Activated T-cell treated with anti-CD3 and anti-CD28 coated beads, Interleukin-2, amount 50 U/mL, for 4 hours (primary cell): ENCODE data around the gene ZFP62. TPM values are rescaled to one million over a fixed set of nuclear protein-coding genes. Genes with fewer than 3 reads are reported as not detected.
"Not testable (repeated sequence)": the region's sequence is repeated elsewhere in the genome, so short reads cannot be mapped to it uniquely, and the experiment has no call there.

ENCODE experiments used
- ATAC-seq, 2 donors: fragments of 200-7000 bp; cut with Tn5 transposase; one replicate each; pipeline ENCODE4 v1.10.0; 2021
- DNase-seq: peaks from one replicate; pipeline ENCODE4 v3.0.0-alpha.2; 2020
- H3K27me3 Mint-ChIP-seq: one replicate; pipeline ENCODE4 v1.8.0; 2021; ENCODE audit warnings: low read depth, mixed read lengths
- H3K36me3 Mint-ChIP-seq: one replicate; pipeline ENCODE4 v1.8.0; 2022; ENCODE audit warnings: mixed read lengths; ENCODE audit not compliant: insufficient read depth
- H3K4me1 Mint-ChIP-seq: one replicate; pipeline ENCODE4 v1.8.0; 2021; ENCODE audit warnings: low read depth, mixed read lengths
- H3K4me3 Mint-ChIP-seq: one replicate; pipeline ENCODE4 v1.8.0; 2021; ENCODE audit warnings: mild to moderate bottlenecking, moderate library complexity, mixed read lengths
- H3K9me3 Mint-ChIP-seq: one replicate; pipeline ENCODE4 v1.8.0; 2021; ENCODE audit warnings: mixed read lengths
- total RNA-seq, 3 donors: library from RNA; stranded (reverse); gene quantifications; one replicate each; pipeline ENCODE4 v1.2.1, GENCODE V29; 2021

Gene ZFP62
- 10 to 100 TPM; 20.6 to 23.0 (median 22.4) TPM for total RNA-seq

DNA sequence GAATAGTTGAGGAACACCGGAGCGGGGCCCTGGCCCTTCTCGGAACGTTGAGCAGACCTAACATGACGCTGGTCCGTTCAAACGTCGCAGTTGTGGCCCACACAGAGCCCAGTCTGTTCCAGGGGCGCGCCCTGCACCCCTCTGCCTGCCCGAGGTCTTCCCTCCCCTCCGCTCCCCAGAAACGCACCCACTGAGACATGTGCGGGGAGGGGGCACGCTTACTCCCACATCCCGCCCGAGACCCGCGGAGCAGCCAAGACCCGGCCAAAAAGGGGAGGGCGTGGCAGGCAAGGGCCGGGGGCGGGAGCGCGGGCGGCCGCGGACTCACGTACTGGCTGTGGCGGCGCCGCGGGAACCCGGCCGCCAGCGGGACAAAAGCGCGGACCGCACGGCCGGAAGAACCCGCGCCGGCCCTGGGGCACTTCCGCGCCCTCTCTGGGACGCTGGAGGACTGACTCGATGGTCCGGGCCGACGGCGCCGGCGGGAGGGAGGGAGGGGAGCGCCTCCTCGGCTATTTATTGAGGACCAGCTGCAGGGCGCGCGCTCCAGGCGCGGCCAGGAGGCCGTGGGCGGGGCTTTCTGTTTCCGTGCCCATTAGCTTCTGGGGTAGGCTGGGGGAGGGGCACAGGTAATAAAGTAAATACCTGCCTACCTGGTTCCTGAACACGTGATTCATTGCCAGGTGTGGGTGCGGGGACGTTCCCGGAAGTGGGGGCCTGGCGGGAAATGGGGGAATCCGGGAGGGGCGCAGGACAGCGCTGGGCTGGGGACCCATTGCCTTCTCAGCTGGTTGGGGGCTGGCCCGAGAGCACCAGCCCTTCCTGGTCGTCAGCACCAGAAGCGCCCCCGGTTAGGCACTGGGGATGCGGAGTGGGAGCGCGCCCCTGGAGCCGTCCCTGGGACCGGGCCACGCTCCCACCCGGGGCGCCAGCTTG, at the start of gene ZFP62:
Gene ZFP62, minus strand, starts transcription at position 390 of the 936 bp plus-strand sequence. Its CDS starts 57 bp downstream, at position 333.
- peaks cover under 1% of the 10 kb centered on the region for H3K36me3 Mint-ChIP-seq
- DNase-seq (peak; percentile 81), ATAC-seq (peak; percentile 93 to 94)
- H3K4me3 Mint-ChIP-seq: peak within 1 kb of the TSS; percentile 91
- H3K9me3 Mint-ChIP-seq: no peaks in the 10 kb centered on the region
- no peaks in the 10 kb centered on the region for H3K27me3 Mint-ChIP-seq
- peaks cover 14% of the 10 kb centered on the region for H3K4me1 Mint-ChIP-seq

GRCh38 chr5:180910735-180911134, 49.7 kb upstream of the ZFP62 start:
- Mint-ChIP-seq H3K27me3 (peaks cover 25% of the 10 kb centered on the region), H3K9me3 (no peaks in the 10 kb centered on the region), H3K4me1 (no peaks in the 10 kb centered on the region), H3K36me3 (no peaks in the 10 kb centered on the region), H3K4me3 (no peak overlapping the region)
- ATAC-seq (no peak), DNase-seq (no peak)

DNA sequence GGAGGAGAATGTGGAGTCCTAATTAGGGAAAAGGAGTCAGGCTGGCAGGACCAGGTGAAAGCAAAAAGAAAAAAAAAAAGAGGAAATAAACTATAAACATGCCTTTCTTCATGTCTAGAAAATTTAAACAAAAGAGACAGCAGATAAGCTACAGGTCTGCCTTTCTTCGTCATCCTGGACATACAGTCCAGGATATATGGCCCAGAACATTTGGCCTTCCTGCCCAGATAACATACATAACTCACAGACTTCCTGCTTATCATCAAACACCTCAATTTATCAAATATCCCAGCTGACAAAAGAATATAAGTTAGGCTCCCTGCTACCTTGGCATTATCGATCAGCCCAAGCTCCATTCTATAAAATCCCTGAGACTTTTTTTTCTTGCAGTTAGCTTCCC, 49.1 kb upstream of the ZFP62 start:
- peaks cover 26% of the 10 kb centered on the region for H3K27me3 Mint-ChIP-seq
- H3K9me3 Mint-ChIP-seq: no peaks in the 10 kb centered on the region
- H3K4me3 Mint-ChIP-seq: no peak overlapping the region
- DNase-seq: no peak
- ATAC-seq: no peak
- no peaks in the 10 kb centered on the region for H3K36me3 Mint-ChIP-seq
- H3K4me1 Mint-ChIP-seq: no peaks in the 10 kb centered on the region

DNA sequence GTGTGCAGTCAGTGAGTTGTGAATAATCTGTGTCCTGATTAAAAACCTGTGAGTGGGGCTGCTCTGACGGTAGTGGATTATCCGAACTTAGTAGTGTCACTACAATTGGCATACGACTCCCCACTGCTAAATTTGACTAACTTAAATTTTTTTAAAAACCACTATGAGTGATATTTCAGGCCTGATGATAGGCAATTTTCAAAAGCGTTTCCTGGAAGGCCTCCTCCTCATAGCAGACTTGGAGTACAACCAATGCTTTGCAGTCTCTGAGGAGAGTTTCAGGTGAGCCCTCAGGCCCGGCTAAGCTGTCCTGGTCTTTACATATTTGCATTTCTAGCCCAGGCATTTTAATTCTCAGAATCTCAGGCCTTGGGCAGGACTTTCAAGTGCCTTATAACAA, 48.7 kb upstream of the ZFP62 start:
- Mint-ChIP-seq H3K4me1 (no peaks in the 10 kb centered on the region), H3K9me3 (no peaks in the 10 kb centered on the region), H3K36me3 (no peaks in the 10 kb centered on the region), H3K4me3 (no peak overlapping the region), H3K27me3 (peaks cover 26% of the 10 kb centered on the region)
- DNase-seq: no peak
- ATAC-seq: no peak

GRCh38 chr5:180908998-180909731, 48.1 kb upstream of the ZFP62 start:
- peaks cover 26% of the 10 kb centered on the region for H3K27me3 Mint-ChIP-seq
- DNase-seq (no peak), ATAC-seq (no peak)
- no peaks in the 10 kb centered on the region for H3K4me1 Mint-ChIP-seq
- H3K9me3 Mint-ChIP-seq: no peaks in the 10 kb centered on the region
- H3K4me3 Mint-ChIP-seq: no peak overlapping the region
- no peaks in the 10 kb centered on the region for H3K36me3 Mint-ChIP-seq

- Mint-ChIP-seq H3K4me3 (no peak overlapping the region), H3K9me3 (no peaks in the 10 kb centered on the region), H3K36me3 (no peaks in the 10 kb centered on the region), H3K27me3 (peaks cover 26% of the 10 kb centered on the region), H3K4me1 (no peaks in the 10 kb centered on the region)
- ATAC-seq: no peak
- DNase-seq: no peak
These were observed 47.3 kb upstream of the ZFP62 start for GRCh38 chr5:180908400-180908799.

GRCh38 chr5:180901319-180902009, 40.4 kb upstream of the ZFP62 start:
- Mint-ChIP-seq H3K27me3 (peaks cover 3% of the 10 kb centered on the region), H3K9me3 (no peaks in the 10 kb centered on the region), H3K4me3 (no peak overlapping the region), H3K4me1 (no peaks in the 10 kb centered on the region), H3K36me3 (no peaks in the 10 kb centered on the region)
- DNase-seq (no peak), ATAC-seq (peak in 1 of 2 donors; percentile 46)

GRCh38 chr5:180900178-180900577, 39.1 kb upstream of the ZFP62 start:
- DNase-seq: no peak
- Mint-ChIP-seq H3K36me3 (no peaks in the 10 kb centered on the region), H3K27me3 (no peaks in the 10 kb centered on the region), H3K9me3 (no peaks in the 10 kb centered on the region), H3K4me3 (no peak overlapping the region), H3K4me1 (no peaks in the 10 kb centered on the region)
- ATAC-seq: no peak

DNA sequence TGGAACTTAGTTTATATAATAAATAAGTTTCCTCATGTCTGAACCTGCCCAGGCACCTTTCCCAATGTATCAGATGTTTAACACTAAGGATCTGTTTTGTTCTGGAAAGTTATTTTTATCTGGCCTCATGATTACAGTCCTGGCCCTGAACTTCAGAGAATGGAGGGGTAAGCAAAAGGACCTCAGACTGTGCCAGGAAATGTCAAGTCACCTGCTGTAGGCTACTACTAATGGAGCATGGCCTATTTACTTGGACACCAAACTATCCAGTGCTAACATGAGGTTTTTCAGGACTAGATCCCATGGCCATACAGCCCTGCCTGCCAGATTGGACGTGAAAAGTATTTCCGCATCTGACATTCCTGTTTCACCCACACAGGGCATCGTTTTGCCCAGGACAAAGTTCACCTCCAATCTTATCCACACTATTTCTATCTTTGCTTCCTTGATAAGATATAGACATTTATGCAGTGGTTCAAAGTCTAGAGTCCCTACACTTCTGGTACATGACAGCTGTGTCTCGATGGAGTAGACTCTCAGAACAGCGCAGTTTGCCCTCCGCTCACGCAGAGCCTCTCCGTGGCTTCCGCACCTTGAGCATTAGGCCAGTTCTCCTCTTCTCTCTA, 37.7 kb upstream of the ZFP62 start, which contains the start of gene BTNL8:
Gene BTNL8, plus strand, starts transcription at position 539 of the 626 bp plus-strand sequence. CDS start 152 bp downstream, outside the sequence.
- Mint-ChIP-seq H3K36me3 (no peaks in the 10 kb centered on the region), H3K4me3 (no peak within 1 kb of the TSS), H3K4me1 (no peaks in the 10 kb centered on the region), H3K9me3 (no peaks in the 10 kb centered on the region), H3K27me3 (no peaks in the 10 kb centered on the region)
- no peak for DNase-seq
- ATAC-seq: no peak

DNA sequence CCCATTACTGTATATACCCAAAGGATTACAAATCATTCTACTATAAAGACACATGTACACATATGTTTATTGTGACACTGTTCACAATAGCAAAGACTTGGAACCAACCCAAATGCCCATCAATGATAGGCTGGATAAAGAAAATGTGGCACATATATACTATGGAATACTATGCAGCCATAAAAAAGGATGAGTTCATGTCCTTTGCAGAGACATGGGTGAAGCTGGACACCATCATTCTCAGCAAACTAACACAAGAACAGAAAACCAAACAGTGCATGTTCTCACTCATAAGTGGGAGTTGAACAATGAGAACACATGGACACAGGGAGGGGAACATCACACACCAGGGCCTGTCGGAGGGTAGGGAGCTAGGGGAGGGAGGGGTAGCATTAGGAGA, 34.3 kb upstream of the ZFP62 start:
- DNase-seq, H3K4me3 Mint-ChIP-seq, H3K4me1 Mint-ChIP-seq, H3K9me3 Mint-ChIP-seq, ATAC-seq, H3K36me3 Mint-ChIP-seq: not testable (repeated sequence)
- peaks cover 20% of the 10 kb centered on the region for H3K27me3 Mint-ChIP-seq

DNA sequence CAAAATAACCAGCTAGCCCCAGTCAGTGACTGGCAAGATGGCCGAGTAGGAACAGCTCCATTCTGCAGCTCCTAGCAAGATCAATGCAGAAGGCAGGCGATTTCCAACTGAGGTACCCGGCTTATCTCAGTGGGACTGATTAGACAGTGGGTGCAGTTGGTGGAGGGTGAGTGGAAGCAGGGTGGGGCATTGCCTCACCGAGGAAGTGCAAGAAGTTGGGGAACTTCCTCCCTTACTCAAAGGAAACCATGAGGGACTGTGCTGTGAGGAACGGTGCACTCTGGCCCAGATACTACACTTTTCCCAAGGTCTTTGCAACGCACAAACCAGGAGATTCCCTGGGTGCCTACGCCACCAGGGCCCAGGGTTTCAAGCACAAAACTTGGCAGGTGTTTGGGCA, 28.3 kb upstream of the ZFP62 start:
- DNase-seq (no peak), ATAC-seq (no peak)
- no peak overlapping the region for H3K4me3 Mint-ChIP-seq
- no peaks in the 10 kb centered on the region for H3K9me3 Mint-ChIP-seq
- peaks cover 51% of the 10 kb centered on the region for H3K27me3 Mint-ChIP-seq
- no peaks in the 10 kb centered on the region for H3K4me1 Mint-ChIP-seq
- no peaks in the 10 kb centered on the region for H3K36me3 Mint-ChIP-seq

- not testable (repeated sequence) for H3K4me1 Mint-ChIP-seq, DNase-seq, H3K36me3 Mint-ChIP-seq, ATAC-seq, H3K4me3 Mint-ChIP-seq, H3K9me3 Mint-ChIP-seq
- H3K27me3 Mint-ChIP-seq: peaks cover 51% of the 10 kb centered on the region
These were observed 24.9 kb upstream of the ZFP62 start for GRCh38 chr5:180885845-180886529.

- no peak overlapping the region for H3K4me3 Mint-ChIP-seq
- no peaks in the 10 kb centered on the region for H3K9me3 Mint-ChIP-seq
- H3K4me1 Mint-ChIP-seq: peaks cover 4% of the 10 kb centered on the region
- no peaks in the 10 kb centered on the region for H3K36me3 Mint-ChIP-seq
- H3K27me3 Mint-ChIP-seq: peaks cover 4% of the 10 kb centered on the region
- ATAC-seq (no peak), DNase-seq (no peak)
These were observed 14.9 kb upstream of the ZFP62 start for GRCh38 chr5:180875860-180876426.
